ENCODE data around the gene JAZF1.

Gene JAZF1

GRCh38 chr7:28190077-28190710 lies 9.6 kb upstream of the JAZF1 start:
- Histone ChIP-seq H3K9me3 (ENCODE audit: control insufficient read depth, low read length) (no peaks in the 10 kb centered on the region), H3K79me2 (no peaks in the 10 kb centered on the region), H3K4me2 (ENCODE audit: low read length) (no peak overlapping the region), H3K4me1 (no peaks in the 10 kb centered on the region), H3K4me3 (ENCODE audit: low read depth, low read length) (no peak overlapping the region), H3K27me3 (ENCODE audit: control insufficient read depth, insufficient read depth, low read length) (no peaks in the 10 kb centered on the region), H3K27ac (no peak overlapping the region), H2AFZ (no peak overlapping the region), H3K9ac (no peak overlapping the region), H3K36me3 (ENCODE audit: control insufficient read depth, insufficient read depth, low read length) (no peaks in the 10 kb centered on the region)
- no peak for TF ChIP-seq CTCF (IDR thresholded peaks at IDR 0.05)

- H3K27ac ChIP-seq, result no peak overlapping the region
- H3K4me1 ChIP-seq, result no peaks in the 10 kb centered on the region
- no peaks in the 10 kb centered on the region for H3K36me3 ChIP-seq (ENCODE audit: control insufficient read depth, insufficient read depth, low read length)
- H3K4me2 ChIP-seq (ENCODE audit: low read length), result peak overlapping the region; percentile 22
- H3K4me3 ChIP-seq (ENCODE audit: low read depth, low read length), result no peak overlapping the region
- no peak overlapping the region for H3K9ac ChIP-seq
- H2AFZ ChIP-seq, result no peak overlapping the region
- no peaks in the 10 kb centered on the region for H3K9me3 ChIP-seq (ENCODE audit: control insufficient read depth, low read length)
- H3K79me2 ChIP-seq, result no peaks in the 10 kb centered on the region
- no peaks in the 10 kb centered on the region for H3K27me3 ChIP-seq (ENCODE audit: control insufficient read depth, insufficient read depth, low read length)
- no peak for TF ChIP-seq CTCF (IDR thresholded peaks at IDR 0.05)
These were observed 6.4 kb upstream of the JAZF1 start for GRCh38 chr7:28187012-28187411.

GRCh38 chr7:28183627-28184026 lies 3.0 kb upstream of the JAZF1 start:
- no peak overlapping the region for H3K4me2 ChIP-seq (ENCODE audit: low read length)
- no peaks in the 10 kb centered on the region for H3K4me1 ChIP-seq
- no peak overlapping the region for H2AFZ ChIP-seq
- no peak for TF ChIP-seq CTCF (IDR thresholded peaks at IDR 0.05)
- H3K79me2 ChIP-seq, result no peaks in the 10 kb centered on the region
- no peak overlapping the region for H3K4me3 ChIP-seq (ENCODE audit: low read depth, low read length)
- H3K27ac ChIP-seq, result no peak overlapping the region
- no peak overlapping the region for H3K9ac ChIP-seq
- H3K27me3 ChIP-seq (ENCODE audit: control insufficient read depth, insufficient read depth, low read length), result no peaks in the 10 kb centered on the region
- no peaks in the 10 kb centered on the region for H3K9me3 ChIP-seq (ENCODE audit: control insufficient read depth, low read length)
- H3K36me3 ChIP-seq (ENCODE audit: control insufficient read depth, insufficient read depth, low read length), result no peaks in the 10 kb centered on the region

GRCh38 chr7:28182071-28182471 lies 1.5 kb upstream of the JAZF1 start:
- Histone ChIP-seq H3K4me2 (ENCODE audit: low read length) (no peak overlapping the region), H2AFZ (peak overlapping the region; percentile 45), H3K79me2 (no peaks in the 10 kb centered on the region), H3K36me3 (ENCODE audit: control insufficient read depth, insufficient read depth, low read length) (no peaks in the 10 kb centered on the region), H3K27me3 (ENCODE audit: control insufficient read depth, insufficient read depth, low read length) (no peaks in the 10 kb centered on the region), H3K4me3 (ENCODE audit: low read depth, low read length) (no peak overlapping the region), H3K4me1 (no peaks in the 10 kb centered on the region), H3K9me3 (ENCODE audit: control insufficient read depth, low read length) (no peaks in the 10 kb centered on the region), H3K9ac (no peak overlapping the region), H3K27ac (no peak overlapping the region)
- TF ChIP-seq CTCF (IDR thresholded peaks at IDR 0.05), result no peak

- no peaks in the 10 kb centered on the region for H3K4me1 ChIP-seq
- no peaks in the 10 kb centered on the region for H3K9me3 ChIP-seq (ENCODE audit: control insufficient read depth, low read length)
- peak overlapping the region; percentile 78 for H3K4me2 ChIP-seq (ENCODE audit: low read length)
- H3K27me3 ChIP-seq (ENCODE audit: control insufficient read depth, insufficient read depth, low read length), result no peaks in the 10 kb centered on the region
- H3K4me3 ChIP-seq (ENCODE audit: low read depth, low read length), result no peak overlapping the region
- H3K27ac ChIP-seq, result no peak overlapping the region
- no peak for TF ChIP-seq CTCF (IDR thresholded peaks at IDR 0.05)
- H3K36me3 ChIP-seq (ENCODE audit: control insufficient read depth, insufficient read depth, low read length), result no peaks in the 10 kb centered on the region
- H3K9ac ChIP-seq, result no peak overlapping the region
- no peaks in the 10 kb centered on the region for H3K79me2 ChIP-seq
- peak overlapping the region; percentile 95 for H2AFZ ChIP-seq
These were observed 821 bp upstream of the JAZF1 start for GRCh38 chr7:28181416-28181815.

Measured in parathyroid adenoma (tissue), 2 donors.